SK-N-SH treated with all-trans-retinoic acid at 6 μM for 48 hours (cell line): ENCODE results near the gene SLC40A1.

Source experiments
- ATAC-seq: fragments of 200-7000 bp; cut with Tn5 transposase; 3 replicates; pipeline ENCODE4 v1.9.1; 2020; ENCODE audit warnings: mild to moderate bottlenecking, moderate library complexity
- ARNTL ChIP-seq: fragments of 450-650 bp; formaldehyde crosslinking; IDR thresholded peaks from 2 replicates; pipeline ENCODE4 v1.5.0; 2020; ENCODE audit warnings: low read depth, mild to moderate bottlenecking, moderate library complexity, borderline replicate concordance
- BACH2 ChIP-seq: fragments of 250-450 bp; sonication (Bioruptor Pico); IDR thresholded peaks from 2 replicates; pipeline ENCODE4 v1.9.0; 2021; ENCODE audit warnings: mild to moderate bottlenecking, borderline replicate concordance
- GLIS3 ChIP-seq: fragments of 250-450 bp; sonication (Bioruptor Pico); IDR thresholded peaks from 2 replicates; pipeline ENCODE4 v1.5.0; 2020; ENCODE audit warnings: mild to moderate bottlenecking, moderate library complexity
- ISL1 ChIP-seq: fragments of 250-450 bp; sonication (Bioruptor Pico); IDR thresholded peaks from 2 replicates; pipeline ENCODE4 v2.1.2; 2022; ENCODE audit warnings: mild to moderate bottlenecking, moderate library complexity
- PPARA ChIP-seq: fragments of 250-450 bp; sonication (Bioruptor Pico); IDR thresholded peaks from 2 replicates; pipeline ENCODE4 v1.5.0; 2020; ENCODE audit warnings: mild to moderate bottlenecking, borderline replicate concordance
- RARB ChIP-seq: fragments of 250-450 bp; sonication (Bioruptor Pico); IDR thresholded peaks from 2 replicates; pipeline ENCODE4 v1.8.0; 2021; ENCODE audit warnings: mild to moderate bottlenecking, moderate library complexity
- SNAI2 ChIP-seq: fragments of 250-450 bp; sonication (Bioruptor Pico); IDR thresholded peaks from 2 replicates; pipeline ENCODE4 v1.5.0; 2020; ENCODE audit warnings: mild to moderate bottlenecking, moderate library complexity
- TCF4 ChIP-seq: fragments of 250-450 bp; sonication (Bioruptor Pico); IDR thresholded peaks from 2 replicates; pipeline ENCODE4 v1.8.0; 2021; ENCODE audit warnings: mild to moderate bottlenecking, moderate library complexity, borderline replicate concordance
- TOX ChIP-seq: fragments of 250-450 bp; sonication (Bioruptor Pico); IDR thresholded peaks from 2 replicates; pipeline ENCODE4 v1.8.0; 2021; ENCODE audit warnings: mild to moderate bottlenecking, moderate library complexity, borderline replicate concordance
- ZC3H10 ChIP-seq: fragments of 250-450 bp; sonication (Bioruptor Pico); IDR thresholded peaks from 2 replicates; pipeline ENCODE4 v1.5.1; 2021; ENCODE audit warnings: mild to moderate bottlenecking, moderate library complexity
- ZFP3 ChIP-seq: fragments of 250-450 bp; sonication (Bioruptor Pico); IDR thresholded peaks from 2 replicates; pipeline ENCODE4 v1.5.0; 2020; ENCODE audit warnings: mild to moderate bottlenecking, moderate library complexity
- ZFP30 ChIP-seq: fragments of 450-650 bp; formaldehyde crosslinking; IDR thresholded peaks from 2 replicates; pipeline ENCODE4 v1.5.0; 2022; ENCODE audit warnings: mild to moderate bottlenecking, moderate library complexity
- ZNF70 ChIP-seq: fragments of 450-650 bp; formaldehyde crosslinking; IDR thresholded peaks from 2 replicates; pipeline ENCODE4 v1.5.0; 2020; ENCODE audit warnings: mild to moderate bottlenecking, moderate library complexity
- ZNF8 ChIP-seq: fragments of 450-650 bp; formaldehyde crosslinking; IDR thresholded peaks from 2 replicates; pipeline ENCODE4 v1.5.0; 2020; ENCODE audit warnings: mild to moderate bottlenecking, moderate library complexity
- TF ChIP-seq, protein P1 (sequence below): fragments of 250-450 bp; sonication (Bioruptor Pico); IDR thresholded peaks from 2 replicates; pipeline ENCODE4 v1.5.1; 2021; ENCODE audit warnings: mild to moderate bottlenecking, moderate library complexity
- TF ChIP-seq, protein P2 (sequence below): fragments of 250-450 bp; sonication (Bioruptor Pico); IDR thresholded peaks from 2 replicates; pipeline ENCODE4 v1.8.0; 2021; ENCODE audit warnings: low read depth, mild to moderate bottlenecking, moderate library complexity, borderline replicate concordance
- TF ChIP-seq, protein P3 (sequence below): fragments of 250-450 bp; sonication (Bioruptor Pico); IDR thresholded peaks from 2 replicates; pipeline ENCODE4 v1.5.1; 2020; ENCODE audit warnings: low read depth, mild to moderate bottlenecking, moderate library complexity
- TF ChIP-seq, protein P4 (sequence below): fragments of 250-450 bp; sonication (Bioruptor Pico); IDR thresholded peaks from 2 replicates; pipeline ENCODE4 v1.8.0; 2020; ENCODE audit warnings: mild to moderate bottlenecking, moderate library complexity, borderline replicate concordance

Gene SLC40A1

DNA sequence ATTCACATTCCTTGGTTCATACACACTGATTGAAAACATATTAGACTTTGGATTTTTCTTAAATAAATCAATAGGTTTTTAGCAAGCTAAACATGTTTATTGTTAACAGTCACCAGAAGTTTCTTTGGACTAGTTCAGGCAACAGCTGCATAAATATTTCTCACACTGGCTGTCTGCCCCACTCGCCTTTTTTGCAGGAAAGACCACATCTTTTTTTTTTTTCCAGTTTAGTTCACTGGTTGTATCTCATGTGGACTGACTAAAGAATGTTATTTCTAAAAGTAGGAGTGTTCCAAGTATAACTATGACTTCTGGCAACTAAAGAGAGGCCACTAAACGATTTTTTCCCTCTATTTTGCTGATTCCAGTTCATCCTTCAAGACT is 31.1 kb downstream of the SLC40A1 start (continued):
- TF ChIP-seq ZFP3 (CRISPR knock-in tag) (no peak), ZNF8 (no peak), ISL1 (no peak), GLIS3 (CRISPR knock-in tag) (no peak), PPARA (no peak), TOX (CRISPR knock-in tag) (no peak)
- TF ChIP-seq, protein P1, sequence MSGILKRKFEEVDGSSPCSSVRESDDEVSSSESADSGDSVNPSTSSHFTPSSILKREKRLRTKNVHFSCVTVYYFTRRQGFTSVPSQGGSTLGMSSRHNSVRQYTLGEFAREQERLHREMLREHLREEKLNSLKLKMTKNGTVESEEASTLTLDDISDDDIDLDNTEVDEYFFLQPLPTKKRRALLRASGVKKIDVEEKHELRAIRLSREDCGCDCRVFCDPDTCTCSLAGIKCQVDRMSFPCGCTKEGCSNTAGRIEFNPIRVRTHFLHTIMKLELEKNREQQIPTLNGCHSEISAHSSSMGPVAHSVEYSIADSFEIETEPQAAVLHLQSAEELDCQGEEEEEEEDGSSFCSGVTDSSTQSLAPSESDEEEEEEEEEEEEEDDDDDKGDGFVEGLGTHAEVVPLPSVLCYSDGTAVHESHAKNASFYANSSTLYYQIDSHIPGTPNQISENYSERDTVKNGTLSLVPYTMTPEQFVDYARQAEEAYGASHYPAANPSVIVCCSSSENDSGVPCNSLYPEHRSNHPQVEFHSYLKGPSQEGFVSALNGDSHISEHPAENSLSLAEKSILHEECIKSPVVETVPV (CRISPR knock-in tag) = no peak
- TF ChIP-seq, protein P2, sequence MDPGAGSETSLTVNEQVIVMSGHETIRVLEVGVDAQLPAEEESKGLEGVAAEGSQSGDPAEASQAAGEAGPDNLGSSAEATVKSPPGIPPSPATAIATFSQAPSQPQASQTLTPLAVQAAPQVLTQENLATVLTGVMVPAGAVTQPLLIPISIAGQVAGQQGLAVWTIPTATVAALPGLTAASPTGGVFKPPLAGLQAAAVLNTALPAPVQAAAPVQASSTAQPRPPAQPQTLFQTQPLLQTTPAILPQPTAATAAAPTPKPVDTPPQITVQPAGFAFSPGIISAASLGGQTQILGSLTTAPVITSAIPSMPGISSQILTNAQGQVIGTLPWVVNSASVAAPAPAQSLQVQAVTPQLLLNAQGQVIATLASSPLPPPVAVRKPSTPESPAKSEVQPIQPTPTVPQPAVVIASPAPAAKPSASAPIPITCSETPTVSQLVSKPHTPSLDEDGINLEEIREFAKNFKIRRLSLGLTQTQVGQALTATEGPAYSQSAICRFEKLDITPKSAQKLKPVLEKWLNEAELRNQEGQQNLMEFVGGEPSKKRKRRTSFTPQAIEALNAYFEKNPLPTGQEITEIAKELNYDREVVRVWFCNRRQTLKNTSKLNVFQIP (CRISPR knock-in tag) = no peak

DNA sequence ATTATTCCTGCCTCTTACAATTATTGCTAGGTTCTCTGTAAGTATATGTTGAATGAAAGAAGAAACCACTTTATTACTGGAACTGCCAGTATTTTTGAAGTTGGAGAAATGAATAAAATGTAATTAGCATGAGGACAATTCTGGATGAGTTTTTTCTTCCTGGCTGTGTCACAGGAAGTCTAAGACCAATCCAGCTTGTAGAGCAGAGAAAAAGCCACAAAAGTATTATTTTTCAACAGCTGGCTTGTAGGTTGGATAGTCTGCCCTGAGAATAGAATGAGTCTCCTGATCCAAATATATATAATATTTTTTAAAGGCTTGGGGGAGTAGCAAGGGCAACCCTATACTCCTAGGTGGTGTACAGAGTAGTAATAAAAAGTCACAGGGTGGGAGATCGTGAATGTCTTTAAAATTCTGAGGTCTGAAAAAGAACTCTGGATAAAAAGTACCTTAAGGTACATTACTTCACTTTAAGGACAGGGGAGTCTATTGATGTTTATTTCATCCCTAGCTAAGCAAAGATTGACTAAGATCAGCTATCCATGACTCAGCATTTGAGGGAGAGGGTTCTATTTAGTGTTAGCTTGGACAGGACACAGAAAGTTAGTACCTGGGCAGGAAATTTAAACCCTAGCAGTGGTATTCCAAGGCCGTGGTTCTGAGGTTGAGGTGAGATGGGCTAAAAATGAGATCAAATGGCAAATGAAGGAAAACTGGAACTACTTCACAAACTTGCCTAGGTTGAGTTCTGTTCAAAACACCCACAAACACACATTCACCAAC is 31.7 kb downstream of the SLC40A1 start:
- no peak for ATAC-seq

DNA sequence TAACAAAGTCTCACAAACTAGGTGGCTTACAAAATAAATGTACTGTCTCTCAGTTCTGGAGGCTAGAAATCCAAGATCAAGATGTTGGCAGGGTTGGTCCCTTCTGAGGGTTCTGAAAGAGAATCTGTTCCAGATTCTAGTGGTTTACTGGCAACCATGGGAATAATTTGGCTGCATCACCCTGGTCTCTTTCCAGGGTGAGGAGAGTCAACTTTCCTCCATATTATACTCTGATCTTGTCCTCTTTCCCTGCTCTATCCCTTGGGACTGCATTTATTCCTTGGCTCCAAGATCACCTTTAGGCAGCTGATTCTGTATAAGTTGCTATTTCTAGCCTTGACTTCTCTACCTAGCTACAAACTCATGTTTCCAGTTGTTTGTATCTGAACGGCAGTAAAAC is 35.2 kb downstream of the SLC40A1 start:
- no peak for ATAC-seq
- TF ChIP-seq ZNF70 (CRISPR knock-in tag) = no peak
- no peak for TF ChIP-seq ARNTL (CRISPR knock-in tag)
- TF ChIP-seq, all 23 proteins: peak for 0

More for the DNA sequence above, 31.7 kb downstream of the SLC40A1 start:
- TF ChIP-seq, protein P1 (CRISPR knock-in tag) = no peak
- no peak for TF ChIP-seq BACH2 (CRISPR knock-in tag)
- no peak for TF ChIP-seq ZC3H10 (CRISPR knock-in tag)
- no peak for TF ChIP-seq SNAI2 (CRISPR knock-in tag)
- TF ChIP-seq ZFP3 (CRISPR knock-in tag) = no peak
- TF ChIP-seq ZNF70 (CRISPR knock-in tag) = no peak
- TF ChIP-seq, all 23 proteins: peak for 0

DNA sequence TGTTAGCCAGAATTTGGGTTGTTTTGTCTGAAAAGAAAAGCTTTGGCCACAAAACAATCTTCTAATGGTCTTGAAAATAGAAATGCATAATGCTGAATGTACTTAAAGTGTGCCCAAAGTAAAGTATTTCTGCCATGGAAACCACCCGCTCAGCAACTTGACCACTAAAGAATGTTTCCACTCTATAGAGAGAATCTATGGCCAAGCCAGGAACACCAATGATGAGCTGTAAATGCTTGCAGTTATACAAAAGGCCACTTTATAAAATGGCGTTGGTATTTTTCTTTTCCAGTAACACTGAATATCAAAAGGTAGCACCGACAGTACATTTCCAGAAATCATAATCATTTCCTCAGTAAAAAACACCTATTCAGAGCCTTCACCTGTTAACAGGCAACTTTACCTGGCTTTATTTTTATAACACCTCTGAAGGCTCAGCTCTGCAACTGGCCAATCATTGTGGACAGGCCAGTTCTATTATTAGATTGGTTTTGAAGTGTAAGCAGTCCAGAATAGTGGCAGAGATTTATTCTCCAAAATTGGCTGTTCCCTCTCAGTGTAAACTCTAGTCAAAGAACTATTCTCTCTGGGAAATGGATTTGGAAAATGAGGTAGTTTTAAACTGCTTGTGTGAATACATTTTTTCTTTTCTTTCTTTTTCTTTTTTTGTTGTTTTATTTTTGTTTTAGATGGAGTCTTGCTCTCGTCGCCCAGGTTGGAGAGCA is 36.1 kb downstream of the SLC40A1 start:
- TF ChIP-seq, protein P3, sequence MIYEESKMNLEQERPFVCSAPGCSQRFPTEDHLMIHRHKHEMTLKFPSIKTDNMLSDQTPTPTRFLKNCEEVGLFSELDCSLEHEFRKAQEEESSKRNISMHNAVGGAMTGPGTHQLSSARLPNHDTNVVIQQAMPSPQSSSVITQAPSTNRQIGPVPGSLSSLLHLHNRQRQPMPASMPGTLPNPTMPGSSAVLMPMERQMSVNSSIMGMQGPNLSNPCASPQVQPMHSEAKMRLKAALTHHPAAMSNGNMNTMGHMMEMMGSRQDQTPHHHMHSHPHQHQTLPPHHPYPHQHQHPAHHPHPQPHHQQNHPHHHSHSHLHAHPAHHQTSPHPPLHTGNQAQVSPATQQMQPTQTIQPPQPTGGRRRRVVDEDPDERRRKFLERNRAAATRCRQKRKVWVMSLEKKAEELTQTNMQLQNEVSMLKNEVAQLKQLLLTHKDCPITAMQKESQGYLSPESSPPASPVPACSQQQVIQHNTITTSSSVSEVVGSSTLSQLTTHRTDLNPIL = no peak
- TF ChIP-seq TOX (CRISPR knock-in tag) = no peak
- no peak for TF ChIP-seq ZC3H10 (CRISPR knock-in tag)
- no peak for TF ChIP-seq ZNF70 (CRISPR knock-in tag)
- TF ChIP-seq ZFP3 (CRISPR knock-in tag) = no peak
- no peak for TF ChIP-seq BACH2 (CRISPR knock-in tag)
- TF ChIP-seq ZFP30 (CRISPR knock-in tag) = no peak
- TF ChIP-seq TCF4 = no peak
- no peak for TF ChIP-seq ZNF8
- TF ChIP-seq, protein P1 (CRISPR knock-in tag) = no peak
- TF ChIP-seq, all 23 proteins: peak for 0
- no peak for ATAC-seq

DNA sequence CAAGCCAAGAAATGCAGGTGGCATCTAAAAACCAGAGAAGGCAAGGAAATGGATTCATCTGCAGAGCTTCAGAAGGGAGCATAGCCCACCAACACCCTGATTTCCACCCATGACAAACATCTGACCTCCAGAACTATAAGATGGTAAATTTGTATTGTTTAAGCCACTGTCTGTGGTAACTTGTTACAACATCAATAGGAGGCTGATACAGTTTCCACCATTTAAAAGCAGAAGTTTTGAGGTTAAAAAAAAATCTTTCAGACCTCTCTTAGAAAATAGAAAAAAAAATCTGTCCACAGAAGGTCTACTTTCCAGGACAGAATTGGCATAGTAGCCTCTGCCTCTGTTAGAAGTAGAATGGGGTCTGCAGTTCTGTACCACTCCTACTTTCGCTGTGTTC is 37.2 kb downstream of the SLC40A1 start:
- ATAC-seq = no peak
- TF ChIP-seq, protein P1 (CRISPR knock-in tag) = no peak
- TF ChIP-seq, protein P4, sequence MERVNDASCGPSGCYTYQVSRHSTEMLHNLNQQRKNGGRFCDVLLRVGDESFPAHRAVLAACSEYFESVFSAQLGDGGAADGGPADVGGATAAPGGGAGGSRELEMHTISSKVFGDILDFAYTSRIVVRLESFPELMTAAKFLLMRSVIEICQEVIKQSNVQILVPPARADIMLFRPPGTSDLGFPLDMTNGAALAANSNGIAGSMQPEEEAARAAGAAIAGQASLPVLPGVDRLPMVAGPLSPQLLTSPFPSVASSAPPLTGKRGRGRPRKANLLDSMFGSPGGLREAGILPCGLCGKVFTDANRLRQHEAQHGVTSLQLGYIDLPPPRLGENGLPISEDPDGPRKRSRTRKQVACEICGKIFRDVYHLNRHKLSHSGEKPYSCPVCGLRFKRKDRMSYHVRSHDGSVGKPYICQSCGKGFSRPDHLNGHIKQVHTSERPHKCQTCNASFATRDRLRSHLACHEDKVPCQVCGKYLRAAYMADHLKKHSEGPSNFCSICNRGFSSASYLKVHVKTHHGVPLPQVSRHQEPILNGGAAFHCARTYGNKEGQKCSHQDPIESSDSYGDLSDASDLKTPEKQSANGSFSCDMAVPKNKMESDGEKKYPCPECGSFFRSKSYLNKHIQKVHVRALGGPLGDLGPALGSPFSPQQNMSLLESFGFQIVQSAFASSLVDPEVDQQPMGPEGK (CRISPR knock-in tag) = no peak
- TF ChIP-seq RARB (no peak), ZFP30 (CRISPR knock-in tag) (no peak), ZNF8 (no peak), TCF4 (no peak)
